Activated naive CD8-positive, alpha-beta T cell treated with anti-CD3 and anti-CD28 coated beads for 36 hours (primary cell): ENCODE measurements around the gene MYH10. TPM values are rescaled to one million over a fixed set of nuclear protein-coding genes. Genes with fewer than 3 reads are reported as not detected.

Source experiments
- DNase-seq: peaks from one replicate; pipeline ENCODE4 v3.0.0; 2021
- H3K27ac Mint-ChIP-seq: one replicate; pipeline ENCODE4 v1.8.0; 2022; ENCODE audit warnings: mild to moderate bottlenecking, moderate library complexity, mixed read lengths
- H3K27me3 Mint-ChIP-seq: one replicate; pipeline ENCODE4 v1.8.0; 2022; ENCODE audit warnings: mild to moderate bottlenecking, mixed read lengths
- H3K36me3 Mint-ChIP-seq: one replicate; pipeline ENCODE4 v1.8.0; 2021; ENCODE audit warnings: mild to moderate bottlenecking, mixed read lengths
- H3K4me1 Mint-ChIP-seq: one replicate; pipeline ENCODE4 v1.8.0; 2021; ENCODE audit warnings: mixed read lengths
- H3K4me3 Mint-ChIP-seq: one replicate; pipeline ENCODE4 v1.8.0; 2022; ENCODE audit warnings: mild to moderate bottlenecking, moderate library complexity, mixed read lengths
- H3K9me3 Mint-ChIP-seq: one replicate; pipeline ENCODE4 v1.8.0; 2022; ENCODE audit warnings: mixed read lengths
- total RNA-seq, 2 experiments: library from RNA; stranded (reverse); gene quantifications; one replicate each; pipeline ENCODE4 v1.2.3, GENCODE V29; 2021

MYH10 gene
- total RNA-seq, 2 experiments from 2014 or later = 20.1 to 22.3 TPM

GRCh38 chr17:8489841-8490240, 140.7 kb downstream of the MYH10 start:
- Mint-ChIP-seq H3K36me3 (peaks cover 41% of the 10 kb centered on the region), H3K4me1 (no peaks in the 10 kb centered on the region), H3K27me3 (no peaks in the 10 kb centered on the region), H3K9me3 (peaks cover 4% of the 10 kb centered on the region), H3K27ac (no peak overlapping the region), H3K4me3 (no peak overlapping the region)
- no peak for DNase-seq

- Mint-ChIP-seq H3K27ac (no peak overlapping the region), H3K4me1 (no peaks in the 10 kb centered on the region), H3K9me3 (peaks cover 9% of the 10 kb centered on the region), H3K27me3 (no peaks in the 10 kb centered on the region), H3K36me3 (peaks cover 45% of the 10 kb centered on the region), H3K4me3 (no peak overlapping the region)
- no peak for DNase-seq
Measured at GRCh38 chr17:8488901-8489300, 141.6 kb downstream of the MYH10 start.

- Mint-ChIP-seq H3K36me3 (peaks cover 48% of the 10 kb centered on the region), H3K9me3 (peaks cover 9% of the 10 kb centered on the region), H3K27ac (no peak overlapping the region), H3K4me3 (no peak overlapping the region), H3K4me1 (no peaks in the 10 kb centered on the region), H3K27me3 (no peaks in the 10 kb centered on the region)
- no peak for DNase-seq
Measured at GRCh38 chr17:8488491-8488890, 142.0 kb downstream of the MYH10 start.

- no peak overlapping the region for H3K27ac Mint-ChIP-seq
- no peaks in the 10 kb centered on the region for H3K4me1 Mint-ChIP-seq
- peaks cover 12% of the 10 kb centered on the region for H3K9me3 Mint-ChIP-seq
- no peak overlapping the region for H3K4me3 Mint-ChIP-seq
- peaks cover 54% of the 10 kb centered on the region for H3K36me3 Mint-ChIP-seq
- no peak for DNase-seq
- H3K27me3 Mint-ChIP-seq = no peaks in the 10 kb centered on the region
Measured at GRCh38 chr17:8487743-8488142, 142.8 kb downstream of the MYH10 start.

- DNase-seq = no peak
- H3K27me3 Mint-ChIP-seq = no peaks in the 10 kb centered on the region
- no peak overlapping the region for H3K4me3 Mint-ChIP-seq
- peaks cover 56% of the 10 kb centered on the region for H3K36me3 Mint-ChIP-seq
- peaks cover 12% of the 10 kb centered on the region for H3K9me3 Mint-ChIP-seq
- H3K27ac Mint-ChIP-seq = no peak overlapping the region
- H3K4me1 Mint-ChIP-seq = no peaks in the 10 kb centered on the region
Measured at GRCh38 chr17:8487130-8487645, 143.3 kb downstream of the MYH10 start.

GRCh38 chr17:8485491-8485890, 145.0 kb downstream of the MYH10 start:
- no peaks in the 10 kb centered on the region for H3K27me3 Mint-ChIP-seq
- peaks cover 11% of the 10 kb centered on the region for H3K9me3 Mint-ChIP-seq
- no peak overlapping the region for H3K4me3 Mint-ChIP-seq
- H3K27ac Mint-ChIP-seq = no peak overlapping the region
- no peaks in the 10 kb centered on the region for H3K4me1 Mint-ChIP-seq
- H3K36me3 Mint-ChIP-seq = peaks cover 51% of the 10 kb centered on the region
- no peak for DNase-seq

- no peaks in the 10 kb centered on the region for H3K27me3 Mint-ChIP-seq
- DNase-seq = no peak
- no peak overlapping the region for H3K27ac Mint-ChIP-seq
- no peak overlapping the region for H3K4me3 Mint-ChIP-seq
- H3K4me1 Mint-ChIP-seq = no peaks in the 10 kb centered on the region
- H3K9me3 Mint-ChIP-seq = peaks cover 11% of the 10 kb centered on the region
- peaks cover 48% of the 10 kb centered on the region for H3K36me3 Mint-ChIP-seq
Measured at GRCh38 chr17:8484465-8484864, 146.1 kb downstream of the MYH10 start.

GRCh38 chr17:8482546-8482945, 148.0 kb downstream of the MYH10 start:
- H3K4me3 Mint-ChIP-seq = peak overlapping the region; percentile 18
- DNase-seq = no peak
- peaks cover 11% of the 10 kb centered on the region for H3K9me3 Mint-ChIP-seq
- no peak overlapping the region for H3K27ac Mint-ChIP-seq
- H3K4me1 Mint-ChIP-seq = no peaks in the 10 kb centered on the region
- H3K27me3 Mint-ChIP-seq = no peaks in the 10 kb centered on the region
- peaks cover 41% of the 10 kb centered on the region for H3K36me3 Mint-ChIP-seq

GRCh38 chr17:8481703-8482102, 148.8 kb downstream of the MYH10 start:
- peaks cover 36% of the 10 kb centered on the region for H3K36me3 Mint-ChIP-seq
- H3K27me3 Mint-ChIP-seq = no peaks in the 10 kb centered on the region
- H3K27ac Mint-ChIP-seq = no peak overlapping the region
- no peak overlapping the region for H3K4me3 Mint-ChIP-seq
- no peaks in the 10 kb centered on the region for H3K4me1 Mint-ChIP-seq
- peaks cover 11% of the 10 kb centered on the region for H3K9me3 Mint-ChIP-seq
- no peak for DNase-seq

- peaks cover 36% of the 10 kb centered on the region for H3K36me3 Mint-ChIP-seq
- DNase-seq = no peak
- no peaks in the 10 kb centered on the region for H3K4me1 Mint-ChIP-seq
- H3K27ac Mint-ChIP-seq = no peak overlapping the region
- peaks cover 11% of the 10 kb centered on the region for H3K9me3 Mint-ChIP-seq
- no peak overlapping the region for H3K4me3 Mint-ChIP-seq
- H3K27me3 Mint-ChIP-seq = no peaks in the 10 kb centered on the region
Measured at GRCh38 chr17:8481089-8481488, 149.4 kb downstream of the MYH10 start.

GRCh38 chr17:8480011-8480976, 150.2 kb downstream of the MYH10 start:
- Mint-ChIP-seq H3K27ac (no peak overlapping the region), H3K27me3 (no peaks in the 10 kb centered on the region), H3K4me3 (no peak overlapping the region), H3K9me3 (peaks cover 9% of the 10 kb centered on the region), H3K36me3 (peaks cover 30% of the 10 kb centered on the region), H3K4me1 (no peaks in the 10 kb centered on the region)
- no peak for DNase-seq

- Mint-ChIP-seq H3K27me3 (no peaks in the 10 kb centered on the region), H3K36me3 (peaks cover 26% of the 10 kb centered on the region), H3K9me3 (peaks cover 5% of the 10 kb centered on the region), H3K4me3 (no peak overlapping the region), H3K27ac (no peak overlapping the region), H3K4me1 (no peaks in the 10 kb centered on the region)
- DNase-seq = no peak
Measured at GRCh38 chr17:8479431-8479947, 151.0 kb downstream of the MYH10 start.

GRCh38 chr17:8477715-8478441, 152.6 kb downstream of the MYH10 start:
- Mint-ChIP-seq H3K27me3 (no peaks in the 10 kb centered on the region), H3K27ac (peak overlapping the region; percentile 39), H3K4me1 (no peaks in the 10 kb centered on the region), H3K9me3 (peaks cover under 1% of the 10 kb centered on the region), H3K4me3 (no peak overlapping the region), H3K36me3 (peaks cover 15% of the 10 kb centered on the region)
- DNase-seq = no peak

GRCh38 chr17:8477171-8477570, 153.4 kb downstream of the MYH10 start:
- H3K4me3 Mint-ChIP-seq = no peak overlapping the region
- H3K9me3 Mint-ChIP-seq = no peaks in the 10 kb centered on the region
- H3K4me1 Mint-ChIP-seq = no peaks in the 10 kb centered on the region
- peaks cover 8% of the 10 kb centered on the region for H3K36me3 Mint-ChIP-seq
- H3K27me3 Mint-ChIP-seq = no peaks in the 10 kb centered on the region
- no peak overlapping the region for H3K27ac Mint-ChIP-seq
- DNase-seq = no peak

- DNase-seq = no peak
- no peaks in the 10 kb centered on the region for H3K4me1 Mint-ChIP-seq
- H3K9me3 Mint-ChIP-seq = no peaks in the 10 kb centered on the region
- no peak overlapping the region for H3K4me3 Mint-ChIP-seq
- H3K27me3 Mint-ChIP-seq = no peaks in the 10 kb centered on the region
- no peak overlapping the region for H3K27ac Mint-ChIP-seq
- H3K36me3 Mint-ChIP-seq = peaks cover 4% of the 10 kb centered on the region
Measured at GRCh38 chr17:8476741-8477140, 153.8 kb downstream of the MYH10 start.
